GM12878 (cell line): ENCODE data around the gene ING5. TPM values are rescaled to one million over a fixed set of nuclear protein-coding genes. Genes with fewer than 3 reads are reported as not detected.

ENCODE experiments used
- ATAC-seq: fragments of 200-7000 bp; cut with Tn5 transposase; 3 replicates; pipeline ENCODE4 v1.9.1; 2020; ENCODE audit warnings: mild to moderate bottlenecking, moderate library complexity
- BruUV-seq: library from RNA; stranded (reverse); fragments of 400-500 nt; replicated peaks from 2 replicates; lab custom pipeline; 2021; lab: Mats Ljungman, UMichigan
- CTCF ChIA-PET: fragments of 300-600 bp; sonication (Branson Sonifier 250); formaldehyde crosslinking; extraction: SDS; loops from one replicate; lab custom pipeline; 2021; ENCODE audit warnings: inconsistent platforms; lab: Yijun Ruan, JAX
- POLR2A ChIA-PET: fragments of 350-600 bp; formaldehyde crosslinking; extraction: SDS; loops from one replicate; lab custom pipeline; 2021; ENCODE audit warnings: inconsistent platforms; lab: Charles Lee
- RAD21 ChIA-PET: fragments of 300-600 bp; sonication (Branson Sonifier 250); formaldehyde crosslinking; loops from one replicate; lab custom pipeline; 2023; ENCODE audit warnings: antibody characterized with exemption; ENCODE audit not compliant: unreplicated experiment; lab: Charles Lee
- SMC1A ChIA-PET: fragments of 300-600 bp; sonication (Branson Sonifier 250); formaldehyde crosslinking; loops from one replicate; lab custom pipeline; 2023; ENCODE audit not compliant: unreplicated experiment, uncharacterized antibody; lab: Charles Lee
- DNase-seq: peaks from one replicate; pipeline ENCODE4 v3.0.0-alpha.2; 2011; ENCODE audit warnings: low read depth, low spot score
- FAIRE-seq: peaks from 3 replicates; lab custom pipeline; 2011; peaks lifted over from hg19 to GRCh38; lab: Jason Lieb, UNC
- H2AFZ ChIP-seq: 2 replicates; pipeline ENCODE4 v1.6.0; 2011; ENCODE audit warnings: low read depth, low read length, control low read depth; ENCODE audit not compliant: control insufficient read depth
- H3K27ac ChIP-seq: 2 replicates; pipeline ENCODE4 v1.5.1; 2011; ENCODE audit warnings: control low read depth; ENCODE audit not compliant: control insufficient read depth, insufficient read depth
- H3K27me3 ChIP-seq, 2 experiments: replicated peaks in 1 of 2; 2 replicates each; pipeline versions ENCODE4 v1.6.0 to v1.6.1; 2011; ENCODE audit warnings: low read length in 1 of 2; ENCODE audit not compliant: control insufficient read depth in 2 of 2, insufficient read depth in 2 of 2
- H3K36me3 ChIP-seq, 2 experiments: 2 replicates each; pipeline ENCODE4 v1.5.1; 2011; ENCODE audit warnings: low read length in 1 of 2; ENCODE audit not compliant: control insufficient read depth in 2 of 2, insufficient read depth in 2 of 2
- H3K4me1 ChIP-seq: 2 replicates; pipeline ENCODE4 v1.6.1; 2011; ENCODE audit warnings: mild to moderate bottlenecking, low read length, moderate library complexity, mixed read lengths; ENCODE audit not compliant: control insufficient read depth, insufficient read depth
- H3K4me2 ChIP-seq: 2 replicates; pipeline ENCODE4 v1.6.0; 2011; ENCODE audit warnings: control low read depth; ENCODE audit not compliant: control insufficient read depth, insufficient read depth
- H3K4me3 ChIP-seq: fragments of 200-600 bp; sonication (generic); 2 replicates; pipeline ENCODE4 v1.5.1; 2016
- H3K79me2 ChIP-seq: 2 replicates; pipeline ENCODE4 v1.6.0; 2011; ENCODE audit warnings: low read length; ENCODE audit not compliant: control insufficient read depth, insufficient read depth
- H3K9ac ChIP-seq: 2 replicates; pipeline ENCODE4 v1.8.0; 2011; ENCODE audit warnings: low read length, control low read depth, mixed read lengths; ENCODE audit not compliant: control insufficient read depth, insufficient read depth
- H3K9me3 ChIP-seq: replicated peaks from 3 replicates; pipeline ENCODE4 v1.5.1; 2011; ENCODE audit warnings: mild to moderate bottlenecking, low read length; ENCODE audit not compliant: control insufficient read depth, insufficient read depth
- H4K20me1 ChIP-seq: 2 replicates; pipeline ENCODE4 v1.6.0; 2011; ENCODE audit not compliant: control insufficient read depth, insufficient read depth
- CEBPB ChIP-seq, 2 experiments: fragments of 150-350 bp in 1 of 2; IDR thresholded peaks; 2 replicates each; pipeline ENCODE4 v1.6.1; 2012 to 2014; ENCODE audit warnings: low read depth in 2 of 2, low read length in 2 of 2, borderline replicate concordance in 1 of 2, inconsistent platforms in 1 of 2
- FOXK2 ChIP-seq: fragments of 450-650 bp; IDR thresholded peaks from 2 replicates; pipeline ENCODE4 v1.6.1; 2017; ENCODE audit warnings: mild to moderate bottlenecking, moderate library complexity
- MTA2 ChIP-seq: fragments of 450-650 bp; IDR thresholded peaks from 2 replicates; pipeline ENCODE4 v1.6.1; 2016; ENCODE audit warnings: low read depth, mild to moderate bottlenecking, moderate library complexity
- MXI1 ChIP-seq: fragments of 150-350 bp; IDR thresholded peaks from 2 replicates; pipeline ENCODE4 v1.6.1; 2011; ENCODE audit warnings: low read depth, mild to moderate bottlenecking, inconsistent platforms, low read length, improper control_type of control experiment
- MYB ChIP-seq: fragments of 150-350 bp; IDR thresholded peaks from 2 replicates; pipeline ENCODE4 v1.6.1; 2014; ENCODE audit warnings: mild to moderate bottlenecking, low read depth, low read length, borderline replicate concordance
- NFYA ChIP-seq: IDR thresholded peaks from 2 replicates; pipeline ENCODE4 v1.6.1; 2011; ENCODE audit warnings: low read depth, mild to moderate bottlenecking, low read length, improper control_type of control experiment, borderline replicate concordance
- PBX3 ChIP-seq: IDR thresholded peaks from 2 replicates; pipeline ENCODE4 v1.6.1; 2011; ENCODE audit warnings: mild to moderate bottlenecking, low read depth, low read length, moderate library complexity; ENCODE audit not compliant: insufficient replicate concordance
- RELA ChIP-seq: fragments of 450-650 bp; IDR thresholded peaks from 2 replicates; pipeline ENCODE4 v1.8.0; 2014; ENCODE audit warnings: borderline replicate concordance; ENCODE audit not compliant: partially characterized antibody
- RFX5 ChIP-seq: IDR thresholded peaks from 2 replicates; pipeline ENCODE4 v1.6.1; 2011; ENCODE audit warnings: low read depth, low read length, improper control_type of control experiment
- SIX5 ChIP-seq: IDR thresholded peaks from 2 replicates; pipeline ENCODE4 v1.6.1; 2011; ENCODE audit warnings: mild to moderate bottlenecking, low read depth, low read length, moderate library complexity; ENCODE audit not compliant: severe bottlenecking
- SMC3 ChIP-seq: IDR thresholded peaks from 2 replicates; pipeline ENCODE4 v1.6.1; 2011; ENCODE audit warnings: low read length, improper control_type of control experiment, borderline replicate concordance
- TBL1XR1 ChIP-seq: IDR thresholded peaks from 2 replicates; pipeline ENCODE4 v1.6.1; 2012; ENCODE audit warnings: low read depth, low read length, improper control_type of control experiment
- USF2 ChIP-seq: IDR thresholded peaks from 2 replicates; pipeline ENCODE4 v1.6.1; 2011; ENCODE audit warnings: low read depth, low read length, improper control_type of control experiment, borderline replicate concordance
- WGBS: methylation state at CpG from one replicate; pipeline ENCODE4 v1.1.6; 2016; ENCODE audit warnings: low lambda C conversion rate; ENCODE audit not compliant: insufficient replicate concordance, insufficient coverage; ENCODE audit errors: missing lambda C conversion rate; 5-methylcytosine and 5-hydroxymethylcytosine counted together
- in situ Hi-C: fragments of 300-500 bp; cut with MboI; formaldehyde crosslinking; loops from 9 replicates; pipeline ENCODE4 v1.14.3; 2018; ENCODE audit warnings: mixed read lengths
- intact Hi-C: fragments of 100-400 bp; cut with micrococcal nuclease; formaldehyde crosslinking; loops from one replicate; pipeline ENCODE4 v1.14.2; 2022; ENCODE audit not compliant: unreplicated experiment
- polyA plus RNA-seq, 11 experiments: library from polyadenylated mRNA; depleted of rRNA in 4 of 11; unstranded in 6 of 11; stranded (reverse) in 5 of 11; fragments of >200 nt; fragmentation: Nextera tagmentation in 4 of 11; fragmentation: Illumina TruSeq in 1 of 11; extraction: Ambion mirVana in 4 of 11; extraction: Trizol in 1 of 11; gene quantifications; 1 replicate in 1 of 11; 2 replicates in 10 of 11; pipeline versions ENCODE4 v1.2.1 to v1.2.3, GENCODE V29; 2011 to 2016; ENCODE audit warnings: inconsistent platforms in 2 of 11, missing spikeins in 2 of 11, low read depth in 1 of 11
- total RNA-seq, 4 experiments: library from RNA; depleted of rRNA in 3 of 4; stranded (reverse); fragments of >200 nt in 3 of 4; fragmentation: Illumina TruSeq in 1 of 4; extraction: Trizol in 1 of 4; gene quantifications; 2 replicates each; pipeline versions ENCODE4 v1.2.1 to v1.2.3, GENCODE V29; 2013 to 2021
- TF ChIP-seq, protein P1 (sequence below): fragments of 450-650 bp; IDR thresholded peaks from 2 replicates; pipeline ENCODE4 v1.6.1; 2017; ENCODE audit warnings: low read depth, mild to moderate bottlenecking, moderate library complexity

Gene ING5
- total and polyA plus RNA-seq, 10 of the 15 experiments (the other 5 are each of a cell fraction or from before 2014, with no cell fraction given), result 10.0 to 46.1 (median 27.2) TPM

GRCh38 chr2:241777170-241777685 is 75.4 kb downstream of the ING5 start (continued):
- TF ChIP-seq RFX5 (no peak), SMC3 (no peak), MTA2 (no peak), USF2 (no peak), MXI1 (no peak), MYB (no peak)
- TF ChIP-seq, protein P1, sequence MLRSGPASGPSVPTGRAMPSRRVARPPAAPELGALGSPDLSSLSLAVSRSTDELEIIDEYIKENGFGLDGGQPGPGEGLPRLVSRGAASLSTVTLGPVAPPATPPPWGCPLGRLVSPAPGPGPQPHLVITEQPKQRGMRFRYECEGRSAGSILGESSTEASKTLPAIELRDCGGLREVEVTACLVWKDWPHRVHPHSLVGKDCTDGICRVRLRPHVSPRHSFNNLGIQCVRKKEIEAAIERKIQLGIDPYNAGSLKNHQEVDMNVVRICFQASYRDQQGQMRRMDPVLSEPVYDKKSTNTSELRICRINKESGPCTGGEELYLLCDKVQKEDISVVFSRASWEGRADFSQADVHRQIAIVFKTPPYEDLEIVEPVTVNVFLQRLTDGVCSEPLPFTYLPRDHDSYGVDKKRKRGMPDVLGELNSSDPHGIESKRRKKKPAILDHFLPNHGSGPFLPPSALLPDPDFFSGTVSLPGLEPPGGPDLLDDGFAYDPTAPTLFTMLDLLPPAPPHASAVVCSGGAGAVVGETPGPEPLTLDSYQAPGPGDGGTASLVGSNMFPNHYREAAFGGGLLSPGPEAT, result no peak

GRCh38 chr2:241777686-241778627 is 76.1 kb downstream of the ING5 start:
- Histone ChIP-seq H3K79me2 (no peaks in the 10 kb centered on the region), H3K4me3 (no peak overlapping the region), H3K9ac (no peak overlapping the region), H2AFZ (no peak overlapping the region), H3K4me2 (no peak overlapping the region), H3K9me3 (no peaks in the 10 kb centered on the region), H3K4me1 (peaks cover under 1% of the 10 kb centered on the region), H3K36me3 (no peaks in the 10 kb centered on the region), H3K27ac (no peak overlapping the region), H4K20me1 (no peaks in the 10 kb centered on the region), H3K27me3 (no peaks in the 10 kb centered on the region)
- ChIA-PET SMC1A (no interaction called here), RAD21 (no interaction called here), CTCF (interaction anchor here (1.3 to 1.7 kb wide), 2 partner anchors 12 to 49 kb away, joined by 5 to 6 read pairs; no protein-coding TSS in a partner anchor), POLR2A (no interaction called here)
- intact Hi-C loops (no loop called here), in situ Hi-C loops (no loop called here)
- FAIRE-seq, result no peak
- no peak for DNase-seq
- 37% methylated on average over 21 of the region's 21 CpGs for WGBS
- ATAC-seq, result peak; percentile 22
- TF ChIP-seq FOXK2, result no peak
- no peak for TF ChIP-seq PBX3
- no peak for TF ChIP-seq TBL1XR1
- no peak for TF ChIP-seq CEBPB (IDR thresholded peaks at IDR 0.05; ENCODE audit: borderline replicate concordance in 1 of 2, low read depth in 2 of 2, low read length in 2 of 2)
- TF ChIP-seq RELA, result no peak
- no peak for TF ChIP-seq SIX5
- TF ChIP-seq NFYA, result no peak
- no TSS peak for BruUV-seq
